SK-N-SH (cell line): ENCODE results near the gene SETD1B. TPM values are rescaled to one million over a fixed set of nuclear protein-coding genes. Genes with fewer than 3 reads are reported as not detected.

Experiments used
- CTCF ChIA-PET: fragments of 300-600, 350-600 bp; formaldehyde crosslinking; extraction: SDS; loops from one replicate; lab custom pipeline; 2021; lab: Yijun Ruan, JAX
- POLR2A ChIA-PET: fragments of 350-600 bp; sonication (Branson Sonifier 250); formaldehyde crosslinking; extraction: SDS; loops from one replicate; lab custom pipeline; 2020; ENCODE audit warnings: antibody characterized with exemption, inconsistent platforms; lab: Yijun Ruan, JAX
- DNase-seq: peaks from one replicate; pipeline ENCODE4 v3.0.0; 2012
- H2AFZ ChIP-seq: fragments of 200-600 bp; sonication (generic); 2 replicates; pipeline ENCODE4 v1.8.1; 2016; ENCODE audit warnings: antibody characterized with exemption, mild to moderate bottlenecking, low read depth
- H3F3A ChIP-seq: fragments of 200-600 bp; sonication (generic); replicated peaks from 2 replicates; pipeline ENCODE3; 2016; ENCODE audit warnings: antibody characterized with exemption, mild to moderate bottlenecking; ENCODE audit not compliant: insufficient read depth
- H3K27ac ChIP-seq, 2 experiments: fragments of 200-500 bp in 1 of 2; fragments of 200-600 bp in 1 of 2; sonication (Bioruptor generic) in 1 of 2; sonication (generic), shearing (Covaris generic) in 1 of 2; 2 replicates each; pipeline versions ENCODE4 v1.5.1 to v1.6.1; 2014 to 2016; ENCODE audit warnings: low read depth in 2 of 2, inconsistent platforms in 1 of 2, low read length in 1 of 2, mild to moderate bottlenecking in 1 of 2, mixed read lengths in 1 of 2
- H3K27me3 ChIP-seq: fragments of 200-600 bp; sonication (generic), shearing (Covaris generic); 2 replicates; pipeline ENCODE4 v1.6.1; 2016; ENCODE audit warnings: mixed run types; ENCODE audit not compliant: insufficient read depth
- H3K36me3 ChIP-seq, 2 experiments: fragments of 200-500 bp in 1 of 2; fragments of 200-600 bp in 1 of 2; sonication (Bioruptor generic) in 1 of 2; sonication (generic) in 1 of 2; replicated peaks in 1 of 2; 2 replicates each; pipeline versions ENCODE3 to v1.5.1; 2014 to 2016; ENCODE audit warnings: low read length in 1 of 2, mild to moderate bottlenecking in 1 of 2; ENCODE audit not compliant: insufficient read depth in 2 of 2, control insufficient read depth in 1 of 2
- H3K4me1 ChIP-seq, 2 experiments: fragments of 200-500 bp in 1 of 2; fragments of 200-600 bp in 1 of 2; sonication (Bioruptor generic) in 1 of 2; sonication (generic), shearing (Covaris generic) in 1 of 2; 2 replicates each; pipeline versions ENCODE4 v1.5.1 to v1.6.1; 2014 to 2016; ENCODE audit warnings: low read depth in 1 of 2, low read length in 1 of 2, mixed run types in 1 of 2; ENCODE audit not compliant: insufficient read depth in 2 of 2, control insufficient read depth in 1 of 2
- H3K4me2 ChIP-seq: fragments of 200-600 bp; sonication (generic), shearing (Covaris generic); 2 replicates; pipeline ENCODE4 v1.6.1; 2017; ENCODE audit warnings: mixed run types
- H3K4me3 ChIP-seq, 2 experiments: fragments of 200-500 bp in 1 of 2; fragments of 200-600 bp in 1 of 2; sonication (Bioruptor generic) in 1 of 2; sonication (generic), shearing (Covaris generic) in 1 of 2; 2 replicates each; pipeline versions ENCODE4 v1.5.1 to v1.8.1; 2014 to 2016; ENCODE audit warnings: low read depth in 2 of 2, inconsistent platforms in 1 of 2, low read length in 1 of 2, mild to moderate bottlenecking in 1 of 2, mixed read lengths in 1 of 2, moderate library complexity in 1 of 2
- H3K79me2 ChIP-seq: fragments of 200-600 bp; sonication (generic); 2 replicates; pipeline ENCODE4 v1.8.1; 2017; ENCODE audit warnings: mild to moderate bottlenecking; ENCODE audit not compliant: insufficient read depth
- H3K9ac ChIP-seq: fragments of 200-600 bp; sonication (generic); 2 replicates; pipeline ENCODE4 v1.6.1; 2017; ENCODE audit warnings: mixed run types
- H3K9me2 ChIP-seq: fragments of 200-600 bp; sonication (generic); 2 replicates; pipeline ENCODE4 v1.6.1; 2017; ENCODE audit warnings: mixed run types
- H3K9me3 ChIP-seq: fragments of 200-600 bp; sonication (generic); 2 replicates; pipeline ENCODE4 v1.6.1; 2017; ENCODE audit warnings: mixed run types, mild to moderate bottlenecking, moderate library complexity
- H4K20me1 ChIP-seq: fragments of 200-600 bp; sonication (generic); 2 replicates; pipeline ENCODE4 v1.6.1; 2017; ENCODE audit warnings: mild to moderate bottlenecking, mixed run types; ENCODE audit not compliant: insufficient read depth
- JUND ChIP-seq: IDR thresholded peaks from 2 replicates; pipeline ENCODE4 v1.4.0; 2012
- NFIC ChIP-seq: IDR thresholded peaks from 2 replicates; pipeline ENCODE4 v1.4.0; 2012; ENCODE audit warnings: borderline replicate concordance
- TCF12 ChIP-seq: IDR thresholded peaks from 2 replicates; pipeline ENCODE4 v1.4.0; 2012
- WGBS: methylation state at CpG from one replicate; pipeline ENCODE4 v1.1.6; 2017; ENCODE audit warnings: low lambda C conversion rate; 5-methylcytosine and 5-hydroxymethylcytosine counted together
- polyA plus RNA-seq, 3 experiments: library from polyadenylated mRNA; depleted of rRNA; stranded (reverse); fragments of >200 nt; gene quantifications; 2 replicates each; pipeline ENCODE4 v1.2.3, GENCODE V29; 2012
- TF ChIP-seq, protein P1 (sequence below): IDR thresholded peaks from 2 replicates; pipeline ENCODE4 v1.4.0; 2012; ENCODE audit warnings: low read depth, borderline replicate concordance
- TF ChIP-seq, protein P2 (sequence below): IDR thresholded peaks from 2 replicates; pipeline ENCODE4 v1.6.1; 2012; ENCODE audit warnings: mild to moderate bottlenecking, low read depth, low read length, moderate library complexity

SETD1B gene
- polyA plus RNA-seq, 1 of the 3 experiments (the other 2 are of a cell fraction): 2.0 TPM

DNA sequence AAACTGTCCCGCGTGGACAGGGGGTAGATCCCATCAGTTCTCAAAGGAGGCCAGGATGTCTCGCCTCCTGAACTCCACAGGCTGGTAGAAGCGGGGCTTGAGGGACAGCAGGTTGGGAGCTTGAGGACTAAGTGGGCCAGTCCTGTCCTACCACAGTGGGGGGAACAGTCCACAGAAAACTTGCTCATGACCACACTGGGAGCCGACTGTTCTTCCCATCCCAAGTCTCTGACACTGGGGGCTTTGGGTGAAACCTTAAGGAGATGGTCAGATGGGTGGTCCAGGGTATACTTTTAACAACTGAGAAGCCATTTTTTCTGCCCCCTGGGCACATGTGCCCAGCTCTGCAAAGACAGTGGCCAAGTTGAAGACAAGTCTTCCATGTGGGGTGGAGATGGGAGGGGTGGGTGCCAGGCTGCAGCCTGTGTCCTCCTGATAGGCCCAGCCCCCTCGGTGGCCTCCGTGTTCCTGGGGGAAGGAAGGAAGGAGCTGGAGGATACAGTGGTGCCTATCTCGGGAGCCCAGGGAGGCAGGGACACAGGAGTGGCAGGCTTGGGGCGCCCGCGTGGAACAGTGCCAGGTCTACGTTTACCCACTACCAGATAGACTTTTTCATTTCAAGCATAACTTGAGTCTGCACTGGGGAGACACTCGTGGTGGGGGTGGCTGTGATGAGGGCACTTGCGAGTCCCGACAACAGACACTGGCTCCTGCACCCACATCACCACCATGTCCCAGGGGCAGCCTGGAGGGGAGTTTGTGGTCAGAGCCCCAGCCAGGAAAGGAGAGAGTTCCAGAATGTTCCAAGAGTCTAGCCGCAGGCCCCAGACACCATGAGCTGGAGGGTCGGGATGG is 25.0 kb upstream of the SETD1B start:
- CTCF ChIA-PET: interaction anchor here (1.4 to 25.7 kb wide), 5 partner anchors 16 to 84 kb away, joined by 3 to 382 read pairs (median 5); partner anchors contain the start of gene RHOF
- DNase-seq: no peak
- Histone ChIP-seq H3K9ac (no peak overlapping the region), H3K9me2 (no peaks in the 10 kb centered on the region), H3K36me3 (peaks cover 0 to 10% of the 10 kb centered on the region in 2 experiments), H3K4me1 (no peaks in the 10 kb centered on the region; a peak in 1 of 4 replicates), H2AFZ (no peak overlapping the region), H3K9me3 (no peaks in the 10 kb centered on the region), H3K4me3 (no peak overlapping the region), H3F3A (peaks cover 10% of the 10 kb centered on the region), H3K79me2 (no peaks in the 10 kb centered on the region; the same call in 1 of the 2 replicates), H3K27me3 (no peaks in the 10 kb centered on the region), H3K27ac (no peak overlapping the region), H3K4me2 (no peak overlapping the region), H4K20me1 (no peaks in the 10 kb centered on the region)
- TF ChIP-seq NFIC: no peak
- TF ChIP-seq, protein P1, sequence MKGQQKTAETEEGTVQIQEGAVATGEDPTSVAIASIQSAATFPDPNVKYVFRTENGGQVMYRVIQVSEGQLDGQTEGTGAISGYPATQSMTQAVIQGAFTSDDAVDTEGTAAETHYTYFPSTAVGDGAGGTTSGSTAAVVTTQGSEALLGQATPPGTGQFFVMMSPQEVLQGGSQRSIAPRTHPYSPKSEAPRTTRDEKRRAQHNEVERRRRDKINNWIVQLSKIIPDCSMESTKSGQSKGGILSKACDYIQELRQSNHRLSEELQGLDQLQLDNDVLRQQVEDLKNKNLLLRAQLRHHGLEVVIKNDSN: no peak
- WGBS: 88% methylated on average over 15 of the region's 17 CpGs
- POLR2A ChIA-PET: no interaction called here

DNA sequence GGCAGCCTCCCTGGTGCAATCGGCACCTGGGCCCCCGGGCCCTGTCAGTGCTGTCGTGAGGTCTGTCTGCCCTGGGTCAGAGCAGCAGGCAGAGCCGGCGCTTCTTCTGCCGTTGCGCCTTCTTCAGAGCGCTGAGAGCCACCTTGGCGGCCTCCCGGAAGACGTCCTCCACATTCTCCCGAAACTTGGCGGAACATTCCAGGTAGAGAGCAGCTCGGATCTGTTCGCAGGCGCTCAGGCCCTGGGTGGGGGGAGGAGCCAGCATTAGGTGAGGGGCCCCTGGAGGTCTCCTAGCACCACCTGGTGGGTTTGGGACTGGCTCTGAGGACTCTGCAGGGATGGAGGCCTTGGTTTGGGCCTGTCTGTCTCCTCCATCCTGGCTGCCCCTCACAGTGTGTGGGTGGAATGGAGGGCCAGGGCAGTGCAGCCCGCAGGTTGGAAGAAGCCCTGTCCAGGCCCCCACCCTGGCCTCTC is 24.4 kb upstream of the SETD1B start:
- CTCF ChIA-PET: interaction anchor here (1.4 to 25.7 kb wide), 5 partner anchors 15 to 85 kb away, joined by 3 to 382 read pairs (median 5); partner anchors contain the start of gene RHOF
- H3K9ac ChIP-seq: no peak overlapping the region

More for the DNA sequence above, 24.4 kb upstream of the SETD1B start:
- WGBS: 100% methylated on average over 11 of the region's 17 CpGs
- no peak for TF ChIP-seq TCF12
- no peak for TF ChIP-seq JUND
- TF ChIP-seq, protein P2, sequence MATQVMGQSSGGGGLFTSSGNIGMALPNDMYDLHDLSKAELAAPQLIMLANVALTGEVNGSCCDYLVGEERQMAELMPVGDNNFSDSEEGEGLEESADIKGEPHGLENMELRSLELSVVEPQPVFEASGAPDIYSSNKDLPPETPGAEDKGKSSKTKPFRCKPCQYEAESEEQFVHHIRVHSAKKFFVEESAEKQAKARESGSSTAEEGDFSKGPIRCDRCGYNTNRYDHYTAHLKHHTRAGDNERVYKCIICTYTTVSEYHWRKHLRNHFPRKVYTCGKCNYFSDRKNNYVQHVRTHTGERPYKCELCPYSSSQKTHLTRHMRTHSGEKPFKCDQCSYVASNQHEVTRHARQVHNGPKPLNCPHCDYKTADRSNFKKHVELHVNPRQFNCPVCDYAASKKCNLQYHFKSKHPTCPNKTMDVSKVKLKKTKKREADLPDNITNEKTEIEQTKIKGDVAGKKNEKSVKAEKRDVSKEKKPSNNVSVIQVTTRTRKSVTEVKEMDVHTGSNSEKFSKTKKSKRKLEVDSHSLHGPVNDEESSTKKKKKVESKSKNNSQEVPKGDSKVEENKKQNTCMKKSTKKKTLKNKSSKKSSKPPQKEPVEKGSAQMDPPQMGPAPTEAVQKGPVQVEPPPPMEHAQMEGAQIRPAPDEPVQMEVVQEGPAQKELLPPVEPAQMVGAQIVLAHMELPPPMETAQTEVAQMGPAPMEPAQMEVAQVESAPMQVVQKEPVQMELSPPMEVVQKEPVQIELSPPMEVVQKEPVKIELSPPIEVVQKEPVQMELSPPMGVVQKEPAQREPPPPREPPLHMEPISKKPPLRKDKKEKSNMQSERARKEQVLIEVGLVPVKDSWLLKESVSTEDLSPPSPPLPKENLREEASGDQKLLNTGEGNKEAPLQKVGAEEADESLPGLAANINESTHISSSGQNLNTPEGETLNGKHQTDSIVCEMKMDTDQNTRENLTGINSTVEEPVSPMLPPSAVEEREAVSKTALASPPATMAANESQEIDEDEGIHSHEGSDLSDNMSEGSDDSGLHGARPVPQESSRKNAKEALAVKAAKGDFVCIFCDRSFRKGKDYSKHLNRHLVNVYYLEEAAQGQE: no peak
- Histone ChIP-seq H3K27me3 (no peaks in the 10 kb centered on the region), H3K27ac (no peak overlapping the region), H3K4me3 (no peak overlapping the region), H3K4me1 (peaks cover 0 to 6% of the 10 kb centered on the region in 2 experiments; a peak in 2 of 4 replicates), H4K20me1 (no peaks in the 10 kb centered on the region), H3F3A (peaks cover 16% of the 10 kb centered on the region), H3K9me3 (no peaks in the 10 kb centered on the region), H3K4me2 (no peak overlapping the region), H3K36me3 (peaks cover 0 to 10% of the 10 kb centered on the region in 2 experiments), H3K79me2 (no peaks in the 10 kb centered on the region; the same call in 1 of the 2 replicates), H3K9me2 (no peaks in the 10 kb centered on the region), H2AFZ (no peak overlapping the region)
- DNase-seq: no peak
- POLR2A ChIA-PET: no interaction called here
